Measurements from ENCODE around the gene NEURL1. TPM values are rescaled to one million over a fixed set of nuclear protein-coding genes. Genes with fewer than 3 reads are reported as not detected.
A peak's percentile ranks its signal among the peaks of the same experiment; 100 is the strongest.
"Not testable (repeated sequence)": the region's sequence is repeated elsewhere in the genome, so short reads cannot be mapped to it uniquely, and the experiment has no call there.

Gene NEURL1
- total RNA-seq, 1 donor, result 0.27 TPM

DNA sequence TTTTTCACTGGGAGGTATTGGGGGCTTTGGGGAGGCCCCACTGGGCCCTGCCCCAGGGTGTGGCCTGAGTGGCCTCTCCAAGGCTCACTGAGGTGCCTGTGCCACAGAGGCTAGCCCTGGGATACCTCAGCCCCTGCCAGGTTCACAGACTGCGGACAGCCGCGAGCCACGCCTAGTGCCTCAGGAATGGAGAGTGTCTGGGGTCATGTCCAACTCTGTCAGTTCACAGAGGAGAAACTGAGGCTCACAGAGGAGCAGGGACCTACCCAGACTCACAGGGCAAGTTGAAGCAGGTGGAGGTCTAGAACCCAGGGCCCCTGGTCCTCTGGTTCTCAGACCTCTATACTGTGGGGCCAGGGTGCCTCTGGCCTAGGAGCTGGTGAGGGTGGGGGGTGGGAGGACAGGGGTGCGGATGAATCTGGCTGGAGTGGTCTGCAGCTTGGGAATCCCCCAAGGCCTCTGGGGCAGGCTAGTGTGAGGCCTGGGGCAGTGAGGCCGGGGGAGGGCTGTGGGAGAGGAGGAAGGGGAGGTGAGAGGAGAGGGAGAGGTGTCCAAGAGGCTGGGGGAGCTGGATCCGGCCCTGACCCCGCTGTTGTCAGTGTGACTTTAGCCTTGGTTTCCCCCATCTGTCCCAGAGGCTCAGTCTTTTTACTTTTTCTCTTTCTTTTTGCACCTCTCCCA is 20.0 kb downstream of the NEURL1 start:
- no peak for DNase-seq (ENCODE audit: low read depth)
- no peak overlapping the region for H3K4me3 ChIP-seq (ENCODE audit: low read depth, low read length)
- TF ChIP-seq, protein P1, sequence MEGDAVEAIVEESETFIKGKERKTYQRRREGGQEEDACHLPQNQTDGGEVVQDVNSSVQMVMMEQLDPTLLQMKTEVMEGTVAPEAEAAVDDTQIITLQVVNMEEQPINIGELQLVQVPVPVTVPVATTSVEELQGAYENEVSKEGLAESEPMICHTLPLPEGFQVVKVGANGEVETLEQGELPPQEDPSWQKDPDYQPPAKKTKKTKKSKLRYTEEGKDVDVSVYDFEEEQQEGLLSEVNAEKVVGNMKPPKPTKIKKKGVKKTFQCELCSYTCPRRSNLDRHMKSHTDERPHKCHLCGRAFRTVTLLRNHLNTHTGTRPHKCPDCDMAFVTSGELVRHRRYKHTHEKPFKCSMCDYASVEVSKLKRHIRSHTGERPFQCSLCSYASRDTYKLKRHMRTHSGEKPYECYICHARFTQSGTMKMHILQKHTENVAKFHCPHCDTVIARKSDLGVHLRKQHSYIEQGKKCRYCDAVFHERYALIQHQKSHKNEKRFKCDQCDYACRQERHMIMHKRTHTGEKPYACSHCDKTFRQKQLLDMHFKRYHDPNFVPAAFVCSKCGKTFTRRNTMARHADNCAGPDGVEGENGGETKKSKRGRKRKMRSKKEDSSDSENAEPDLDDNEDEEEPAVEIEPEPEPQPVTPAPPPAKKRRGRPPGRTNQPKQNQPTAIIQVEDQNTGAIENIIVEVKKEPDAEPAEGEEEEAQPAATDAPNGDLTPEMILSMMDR (IDR thresholded peaks at IDR 0.05; ENCODE audit: insufficient read depth, low read length), result no peak

GRCh38 chr10:103514244-103514643 is 20.7 kb downstream of the NEURL1 start:
- no peak for DNase-seq (ENCODE audit: low read depth)
- TF ChIP-seq, protein P1 (IDR thresholded peaks at IDR 0.05; ENCODE audit: insufficient read depth, low read length), result no peak
- H3K4me3 ChIP-seq (ENCODE audit: low read depth, low read length), result no peak overlapping the region

- DNase-seq (ENCODE audit: low read depth), result no peak
- TF ChIP-seq, protein P1 (IDR thresholded peaks at IDR 0.05; ENCODE audit: insufficient read depth, low read length), result no peak
- no peak overlapping the region for H3K4me3 ChIP-seq (ENCODE audit: low read depth, low read length)
These were observed 24.0 kb downstream of the NEURL1 start for GRCh38 chr10:103517234-103518085.

GRCh38 chr10:103519798-103520197 is 26.3 kb downstream of the NEURL1 start:
- no peak for DNase-seq (ENCODE audit: low read depth)
- H3K4me3 ChIP-seq (ENCODE audit: low read depth, low read length), result no peak overlapping the region
- TF ChIP-seq, protein P1 (IDR thresholded peaks at IDR 0.05; ENCODE audit: insufficient read depth, low read length), result no peak

- not testable (repeated sequence) for DNase-seq (ENCODE audit: low read depth); H3K4me3 ChIP-seq (ENCODE audit: low read depth, low read length)
These were observed 28.5 kb downstream of the NEURL1 start for GRCh38 chr10:103522006-103522405.

GRCh38 chr10:103523683-103524082 is 30.2 kb downstream of the NEURL1 start:
- TF ChIP-seq, protein P1 (IDR thresholded peaks at IDR 0.05; ENCODE audit: insufficient read depth, low read length), result no peak
- H3K4me3 ChIP-seq (ENCODE audit: low read depth, low read length), result no peak overlapping the region
- DNase-seq (ENCODE audit: low read depth), result no peak

GRCh38 chr10:103525901-103526300 is 32.4 kb downstream of the NEURL1 start:
- H3K4me3 ChIP-seq (ENCODE audit: low read depth, low read length), result no peak overlapping the region
- TF ChIP-seq, protein P1 (IDR thresholded peaks at IDR 0.05; ENCODE audit: insufficient read depth, low read length), result no peak
- no peak for DNase-seq (ENCODE audit: low read depth)

GRCh38 chr10:103527476-103527875 is 34.0 kb downstream of the NEURL1 start:
- H3K4me3 ChIP-seq (ENCODE audit: low read depth, low read length), result not testable (repeated sequence)
- DNase-seq (ENCODE audit: low read depth), result peak; percentile 74

Measured in fibroblast of the aortic adventitia (primary cell).